HG02870 (cell line): ENCODE measurements around the gene PLPPR2.
A peak's percentile ranks its signal among the peaks of the same experiment; 100 is the strongest.
"Not testable (repeated sequence)": the region's sequence is repeated elsewhere in the genome, so short reads cannot be mapped to it uniquely, and the experiment has no call there.

Experiments used
- ATAC-seq: cut with Tn5 transposase; IDR thresholded peaks from one replicate; pipeline ENCODE4 v1.9.1; 2021; ENCODE audit warnings: mild to moderate bottlenecking, moderate library complexity; ENCODE audit not compliant: unreplicated experiment

PLPPR2 gene

GRCh38 chr19:11339254-11340098 is 15.8 kb upstream of the PLPPR2 start, which contains the start of gene RAB3D:
RAB3D (minus strand) TSS chr19:11339657; CDS start chr19:11337399, 2,258 bp downstream.
- no peak for ATAC-seq

GRCh38 chr19:11340099-11340467 is 15.1 kb upstream of the PLPPR2 start:
- ATAC-seq: not testable (repeated sequence)

GRCh38 chr19:11342429-11342828 is 12.8 kb upstream of the PLPPR2 start:
- ATAC-seq: no peak

GRCh38 chr19:11345122-11345803 is 10.0 kb upstream of the PLPPR2 start:
- ATAC-seq: no peak

- peak; percentile 91 for ATAC-seq
These were observed 8.9 kb upstream of the PLPPR2 start, which contains the start of the genes CCDC159 and TMEM205 for GRCh38 chr19:11346104-11346940. CCDC159 (plus strand) TSS chr19:11346519; CDS start chr19:11346607, 88 bp downstream. TMEM205 (minus strand) TSS chr19:11346268; CDS start chr19:11345619, 649 bp downstream.

GRCh38 chr19:11347546-11348039 is 7.6 kb upstream of the PLPPR2 start:
- no peak for ATAC-seq

- no peak for ATAC-seq
These were observed 6.1 kb upstream of the PLPPR2 start for GRCh38 chr19:11349171-11349570.

GRCh38 chr19:11354102-11354501 is 1.1 kb upstream of the PLPPR2 start:
- not testable (repeated sequence) for ATAC-seq

GRCh38 chr19:11356074-11356397 is 804 bp downstream of the PLPPR2 start:
- ATAC-seq: no peak

- ATAC-seq: no peak
These were observed 1.7 kb downstream of the PLPPR2 start for GRCh38 chr19:11356676-11357550.

GRCh38 chr19:11359421-11359820 is 4.2 kb downstream of the PLPPR2 start:
- no peak for ATAC-seq

GRCh38 chr19:11361037-11361770 is 6.0 kb downstream of the PLPPR2 start:
- no peak for ATAC-seq

- ATAC-seq: no peak
These were observed 6.8 kb downstream of the PLPPR2 start for GRCh38 chr19:11361771-11362731.

- ATAC-seq: no peak
These were observed 8.6 kb downstream of the PLPPR2 start for GRCh38 chr19:11363881-11364280.

- ATAC-seq: no peak
These were observed 9.2 kb downstream of the PLPPR2 start for GRCh38 chr19:11364296-11364904.

- ATAC-seq: no peak
These were observed 9.7 kb downstream of the PLPPR2 start for GRCh38 chr19:11364935-11365334.

- ATAC-seq: no peak
These were observed 10.4 kb downstream of the PLPPR2 start for GRCh38 chr19:11365557-11366117.
